HG02763 (cell line): Measurements from ENCODE around the gene RPLP2.

ENCODE experiments used
- ATAC-seq: cut with Tn5 transposase; IDR thresholded peaks from one replicate; pipeline ENCODE4 v1.9.1; 2021; ENCODE audit warnings: mild to moderate bottlenecking, moderate library complexity; ENCODE audit not compliant: unreplicated experiment

RPLP2 gene

GRCh38 chr11:790721-791564 lies 18.8 kb upstream of the RPLP2 start:
- no peak for ATAC-seq

GRCh38 chr11:791658-792534 lies 17.9 kb upstream of the RPLP2 start:
- ATAC-seq, result no peak

- no peak for ATAC-seq
Measured at GRCh38 chr11:792535-792821, 17.3 kb upstream of the RPLP2 start.

GRCh38 chr11:792873-793272 lies 16.9 kb upstream of the RPLP2 start:
- ATAC-seq, result no peak

GRCh38 chr11:793556-793955 lies 16.2 kb upstream of the RPLP2 start:
- no peak for ATAC-seq

- no peak for ATAC-seq
Measured at GRCh38 chr11:794013-794765, 15.6 kb upstream of the RPLP2 start.

- ATAC-seq, result no peak
Measured at GRCh38 chr11:794766-795633, 14.8 kb upstream of the RPLP2 start.

GRCh38 chr11:795634-796564 lies 13.9 kb upstream of the RPLP2 start:
- ATAC-seq, result no peak

- no peak for ATAC-seq
Measured at GRCh38 chr11:796565-797295, 13.0 kb upstream of the RPLP2 start.

- peak; percentile 33 for ATAC-seq
Measured at GRCh38 chr11:797296-798092, 12.3 kb upstream of the RPLP2 start.

GRCh38 chr11:798093-798713 lies 11.6 kb upstream of the RPLP2 start, which contains the start of gene SLC25A22:
SLC25A22 (minus strand) TSS chr11:798281; CDS start chr11:795006, 3,275 bp downstream.
- peak; percentile 69 for ATAC-seq

GRCh38 chr11:799641-800316 lies 10.0 kb upstream of the RPLP2 start:
- no peak for ATAC-seq

GRCh38 chr11:800473-800872 lies 9.3 kb upstream of the RPLP2 start:
- no peak for ATAC-seq

- no peak for ATAC-seq
Measured at GRCh38 chr11:801097-801780, 8.5 kb upstream of the RPLP2 start.

- ATAC-seq, result no peak
Measured at GRCh38 chr11:802018-802617, 7.6 kb upstream of the RPLP2 start.
